ENCODE data around the gene DGKH.

DNA sequence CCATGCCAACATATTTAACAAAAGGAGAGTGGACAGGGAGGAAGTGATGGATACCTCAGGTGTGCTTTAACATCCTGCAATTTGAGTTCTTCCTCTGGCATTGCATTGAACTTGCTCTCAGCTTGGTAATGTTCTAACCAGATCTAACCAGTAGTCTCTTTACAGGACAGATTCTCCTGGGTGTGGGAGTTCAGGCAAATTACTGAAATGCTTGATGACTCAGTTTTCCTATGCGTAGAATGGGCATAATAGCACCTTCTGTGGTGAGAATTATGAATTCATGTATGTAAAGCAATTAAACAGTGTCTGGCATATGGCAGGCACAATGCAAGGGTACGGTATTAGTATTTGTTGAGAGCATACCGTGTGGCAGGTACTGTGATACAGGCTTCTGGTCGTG lies 227.1 kb downstream of the DGKH start:
- TF ChIP-seq, protein P1, sequence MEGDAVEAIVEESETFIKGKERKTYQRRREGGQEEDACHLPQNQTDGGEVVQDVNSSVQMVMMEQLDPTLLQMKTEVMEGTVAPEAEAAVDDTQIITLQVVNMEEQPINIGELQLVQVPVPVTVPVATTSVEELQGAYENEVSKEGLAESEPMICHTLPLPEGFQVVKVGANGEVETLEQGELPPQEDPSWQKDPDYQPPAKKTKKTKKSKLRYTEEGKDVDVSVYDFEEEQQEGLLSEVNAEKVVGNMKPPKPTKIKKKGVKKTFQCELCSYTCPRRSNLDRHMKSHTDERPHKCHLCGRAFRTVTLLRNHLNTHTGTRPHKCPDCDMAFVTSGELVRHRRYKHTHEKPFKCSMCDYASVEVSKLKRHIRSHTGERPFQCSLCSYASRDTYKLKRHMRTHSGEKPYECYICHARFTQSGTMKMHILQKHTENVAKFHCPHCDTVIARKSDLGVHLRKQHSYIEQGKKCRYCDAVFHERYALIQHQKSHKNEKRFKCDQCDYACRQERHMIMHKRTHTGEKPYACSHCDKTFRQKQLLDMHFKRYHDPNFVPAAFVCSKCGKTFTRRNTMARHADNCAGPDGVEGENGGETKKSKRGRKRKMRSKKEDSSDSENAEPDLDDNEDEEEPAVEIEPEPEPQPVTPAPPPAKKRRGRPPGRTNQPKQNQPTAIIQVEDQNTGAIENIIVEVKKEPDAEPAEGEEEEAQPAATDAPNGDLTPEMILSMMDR (IDR thresholded peaks at IDR 0.05): no peak
- no peak for TF ChIP-seq POLR2A (IDR thresholded peaks at IDR 0.05)

Data from ovary (tissue), 3 donors.